ENCODE data around the gene SLC5A6.

- TF ChIP-seq CTCF (IDR thresholded peaks at IDR 0.05), result no peak
- no peak for TF ChIP-seq ZFX (IDR thresholded peaks at IDR 0.05; ENCODE audit: borderline replicate concordance)
These were observed 15.4 kb upstream of the SLC5A6 start for GRCh38 chr2:27227501-27227900.
